Parathyroid adenoma (tissue), 2 donors: ENCODE data around the gene HGS.

Experiments
- H2AFZ ChIP-seq: fragments of 300-600 bp; sonication (generic); one replicate; pipeline ENCODE4 v1.7.0; 2017; ENCODE audit warnings: antibody characterized with exemption, mild to moderate bottlenecking
- H3K27ac ChIP-seq: fragments of 300-600 bp; sonication (generic); one replicate; pipeline ENCODE4 v1.7.0; 2017
- H3K27me3 ChIP-seq: fragments of 300-600 bp; sonication (generic); one replicate; pipeline ENCODE4 v1.7.0; 2017; ENCODE audit warnings: low read length; ENCODE audit not compliant: control insufficient read depth, insufficient read depth
- H3K36me3 ChIP-seq: fragments of 300-600 bp; sonication (generic); one replicate; pipeline ENCODE4 v1.7.0; 2017; ENCODE audit warnings: low read length; ENCODE audit not compliant: control insufficient read depth, insufficient read depth
- H3K4me1 ChIP-seq: fragments of 300-600 bp; sonication (generic); one replicate; pipeline ENCODE4 v1.7.0; 2017; ENCODE audit warnings: control low read depth
- H3K4me2 ChIP-seq: fragments of 300-600 bp; sonication (generic); one replicate; pipeline ENCODE4 v1.7.0; 2017; ENCODE audit warnings: low read length
- H3K4me3 ChIP-seq: fragments of 300-600 bp; sonication (generic); one replicate; pipeline ENCODE4 v1.7.0; 2017; ENCODE audit warnings: low read depth, low read length
- H3K79me2 ChIP-seq: fragments of 300-600 bp; sonication (generic); one replicate; pipeline ENCODE4 v1.7.0; 2017; ENCODE audit warnings: control low read depth
- H3K9ac ChIP-seq: fragments of 300-600 bp; sonication (generic); one replicate; pipeline ENCODE4 v1.7.0; 2017; ENCODE audit warnings: mild to moderate bottlenecking
- H3K9me3 ChIP-seq: fragments of 300-600 bp; sonication (generic); one replicate; pipeline ENCODE4 v1.7.0; 2017; ENCODE audit warnings: low read length; ENCODE audit not compliant: control insufficient read depth
- CTCF ChIP-seq: fragments of 300-600 bp; sonication (generic); IDR thresholded peaks from one replicate; pipeline ENCODE4 v1.7.0; 2017; ENCODE audit warnings: antibody characterized with exemption, mild to moderate bottlenecking
- donor health status: primary hyperparathyroidism.

HGS gene

GRCh38 chr17:81695801-81696200 lies 12.0 kb downstream of the HGS start:
- Histone ChIP-seq H3K36me3 (no peaks in the 10 kb centered on the region), H3K4me2 (no peak overlapping the region), H3K9me3 (no peaks in the 10 kb centered on the region), H3K79me2 (peaks cover 26% of the 10 kb centered on the region), H3K4me1 (no peaks in the 10 kb centered on the region), H3K9ac (no peak overlapping the region), H3K4me3 (no peak overlapping the region), H3K27me3 (no peaks in the 10 kb centered on the region), H2AFZ (no peak overlapping the region), H3K27ac (no peak overlapping the region)
- no peak for TF ChIP-seq CTCF

GRCh38 chr17:81696218-81696941 lies 12.6 kb downstream of the HGS start:
- H3K27ac ChIP-seq, result no peak overlapping the region

GRCh38 chr17:81697261-81698044 lies 13.6 kb downstream of the HGS start:
- Histone ChIP-seq H3K36me3 (no peaks in the 10 kb centered on the region), H3K79me2 (peaks cover 29% of the 10 kb centered on the region), H3K9me3 (no peaks in the 10 kb centered on the region), H3K27me3 (no peaks in the 10 kb centered on the region), H3K4me2 (no peak overlapping the region), H3K4me1 (peaks cover 4% of the 10 kb centered on the region), H3K9ac (no peak overlapping the region), H3K27ac (no peak overlapping the region), H3K4me3 (no peak overlapping the region), H2AFZ (no peak overlapping the region)
- no peak for TF ChIP-seq CTCF

More at GRCh38 chr17:81696218-81696941, 12.6 kb downstream of the HGS start:
- Histone ChIP-seq H3K4me2 (no peak overlapping the region), H3K4me1 (peaks cover 4% of the 10 kb centered on the region), H3K4me3 (no peak overlapping the region), H2AFZ (no peak overlapping the region), H3K36me3 (no peaks in the 10 kb centered on the region), H3K9me3 (no peaks in the 10 kb centered on the region), H3K9ac (no peak overlapping the region), H3K79me2 (peaks cover 32% of the 10 kb centered on the region), H3K27me3 (no peaks in the 10 kb centered on the region)
- TF ChIP-seq CTCF, result no peak

GRCh38 chr17:81700353-81701287 lies 16.8 kb downstream of the HGS start:
- H3K4me2 ChIP-seq, result no peak overlapping the region
- TF ChIP-seq CTCF, result no peak
- peaks cover 11% of the 10 kb centered on the region for H3K4me1 ChIP-seq
- H3K79me2 ChIP-seq, result peaks cover 30% of the 10 kb centered on the region
- H3K9me3 ChIP-seq, result no peaks in the 10 kb centered on the region
- H3K27me3 ChIP-seq, result no peaks in the 10 kb centered on the region
- H3K36me3 ChIP-seq, result no peaks in the 10 kb centered on the region
- H3K4me3 ChIP-seq, result no peak overlapping the region
- no peak overlapping the region for H2AFZ ChIP-seq
- no peak overlapping the region for H3K27ac ChIP-seq
- no peak overlapping the region for H3K9ac ChIP-seq
